ENCODE data around the gene EIF2B1. TPM values are rescaled to one million over a fixed set of nuclear protein-coding genes. Genes with fewer than 3 reads are reported as not detected.

EIF2B1 gene
- total RNA-seq, 3 donors from 2014 or later = 37.7 to 48.0 (median 42.9) TPM

GRCh38 chr12:123671876-123672275 lies 38.4 kb upstream of the EIF2B1 start:
- H3K36me3 ChIP-seq (ENCODE audit: low read depth) = no peaks in the 10 kb centered on the region
- H3K4me3 ChIP-seq = no peak overlapping the region
- intact Hi-C loops (cut with DNase I, micrococcal nuclease) = no loop called here
- DNase-seq = no peak
- peaks cover 9% of the 10 kb centered on the region for H3K4me1 ChIP-seq (ENCODE audit: low read depth)
- ATAC-seq = no peak
- H3K9me3 ChIP-seq = no peaks in the 10 kb centered on the region
- TF ChIP-seq CTCF (IDR thresholded peaks at IDR 0.05) = no peak

- H3K36me3 ChIP-seq (ENCODE audit: low read depth) = no peaks in the 10 kb centered on the region
- TF ChIP-seq CTCF (IDR thresholded peaks at IDR 0.05) = no peak
- peaks cover 9% of the 10 kb centered on the region for H3K4me1 ChIP-seq (ENCODE audit: low read depth)
- intact Hi-C loops (cut with DNase I, micrococcal nuclease) = no loop called here
- DNase-seq = peak; percentile 95 to 96 (median 96)
- H3K9me3 ChIP-seq = no peaks in the 10 kb centered on the region
- peak; percentile 100 for ATAC-seq
- peak within 1 kb of the TSS; percentile 82 for H3K4me3 ChIP-seq
These were observed 37.6 kb upstream of the EIF2B1 start, which contains the start of gene TCTN2 for GRCh38 chr12:123670882-123671728. Gene TCTN2 (plus strand): TSS chr12:123671113. CDS start chr12:123671241, 128 bp downstream.

GRCh38 chr12:123667771-123668170 lies 34.3 kb upstream of the EIF2B1 start:
- Histone ChIP-seq H3K4me1 (ENCODE audit: low read depth) (peaks cover 9% of the 10 kb centered on the region), H3K4me3 (no peak overlapping the region), H3K36me3 (ENCODE audit: low read depth) (no peaks in the 10 kb centered on the region), H3K9me3 (no peaks in the 10 kb centered on the region)
- DNase-seq (no peak), ATAC-seq (no peak)
- no peak for TF ChIP-seq CTCF (IDR thresholded peaks at IDR 0.05)
- intact Hi-C loops (cut with DNase I, micrococcal nuclease) = no loop called here

- no peak for ATAC-seq
- Histone ChIP-seq H3K9me3 (no peaks in the 10 kb centered on the region), H3K36me3 (ENCODE audit: low read depth) (no peaks in the 10 kb centered on the region), H3K4me1 (ENCODE audit: low read depth) (no peaks in the 10 kb centered on the region), H3K4me3 (no peak overlapping the region)
- no peak for TF ChIP-seq CTCF (IDR thresholded peaks at IDR 0.05)
- intact Hi-C loops (cut with DNase I, micrococcal nuclease) = no loop called here
- no peak for DNase-seq
These were observed 26.7 kb upstream of the EIF2B1 start for GRCh38 chr12:123659996-123660727.

- intact Hi-C loops (cut with DNase I, micrococcal nuclease) = no loop called here
- Histone ChIP-seq H3K4me3 (no peak overlapping the region), H3K36me3 (ENCODE audit: low read depth) (no peaks in the 10 kb centered on the region), H3K4me1 (ENCODE audit: low read depth) (no peaks in the 10 kb centered on the region), H3K9me3 (no peaks in the 10 kb centered on the region)
- no peak for DNase-seq
- no peak for TF ChIP-seq CTCF (IDR thresholded peaks at IDR 0.05)
- no peak for ATAC-seq
These were observed 23.7 kb upstream of the EIF2B1 start for GRCh38 chr12:123657211-123657610.
